Uterus (tissue), 4 donors: Measurements from ENCODE around the gene MMAB. TPM values are rescaled to one million over a fixed set of nuclear protein-coding genes. Genes with fewer than 3 reads are reported as not detected.

ENCODE experiments used
- DNase-seq, 2 donors: peaks; one replicate each; pipeline ENCODE4 v3.0.0-alpha.2; 2019 to 2020
- H3K27ac ChIP-seq, 2 donors: fragments of 200-600 bp; sonication (generic); 1 replicate in 1 of 2; 2 replicates in 1 of 2; pipeline ENCODE4 v1.5.1; 2016 to 2018
- H3K27me3 ChIP-seq, 2 donors: fragments of 200-600 bp; sonication (generic); one replicate each; pipeline ENCODE4 v1.5.1; 2018 to 2019; ENCODE audit warnings: control low read depth in 1 of 2
- H3K36me3 ChIP-seq, 2 donors: fragments of 200-600 bp; sonication (generic); one replicate each; pipeline ENCODE4 v1.5.1; 2019; ENCODE audit warnings: control low read depth in 1 of 2
- H3K4me1 ChIP-seq, 2 donors: fragments of 200-600 bp; sonication (generic); one replicate each; pipeline ENCODE4 v1.5.1; 2018 to 2019; ENCODE audit warnings: control low read depth in 1 of 2
- H3K4me3 ChIP-seq, 2 donors: fragments of 200-600 bp; sonication (generic); 1 replicate in 1 of 2; 2 replicates in 1 of 2; pipeline ENCODE4 v1.5.1; 2018 to 2019; ENCODE audit warnings: mild to moderate bottlenecking in 1 of 2
- H3K9me3 ChIP-seq, 2 donors: fragments of 200-600 bp; sonication (generic); one replicate each; pipeline ENCODE4 v1.5.1; 2019; ENCODE audit warnings: control low read depth in 1 of 2
- POLR2A ChIP-seq, 2 donors: fragments of 450-650 bp; IDR thresholded peaks; one replicate each; pipeline ENCODE4 v1.6.1; 2016; ENCODE audit warnings: antibody characterized with exemption in 2 of 2, mild to moderate bottlenecking in 1 of 2, moderate library complexity in 1 of 2
- intact Hi-C: fragments of 100-400 bp; cut with DNase I; formaldehyde crosslinking; loops from one replicate; pipeline ENCODE4 v1.15.1; 2023; ENCODE audit warnings: low total_unique reads
- total RNA-seq, 4 donors: library from RNA; depleted of rRNA in 3 of 4; stranded (reverse); fragments of >200 nt in 3 of 4; gene quantifications; one replicate each; pipeline versions ENCODE4 v1.1.0 to v1.2.4, GENCODE V29; 2014 to 2023
- TF ChIP-seq, protein P1 (sequence below), 4 experiments: fragments of 200-600 bp in 2 of 4; fragments of 450-650 bp in 2 of 4; sonication (generic) in 2 of 4; IDR thresholded peaks; one replicate each; pipeline ENCODE4 v1.5.1; 2016 to 2019; ENCODE audit warnings: antibody characterized with exemption in 4 of 4, mild to moderate bottlenecking in 2 of 4, moderate library complexity in 1 of 4
- donor health status: DM: yes; HTN: yes; CAD: no.

The MMAB gene
- total RNA-seq, 4 donors from 2014 or later, result 15.0 to 234 (median 21.5) TPM

DNA sequence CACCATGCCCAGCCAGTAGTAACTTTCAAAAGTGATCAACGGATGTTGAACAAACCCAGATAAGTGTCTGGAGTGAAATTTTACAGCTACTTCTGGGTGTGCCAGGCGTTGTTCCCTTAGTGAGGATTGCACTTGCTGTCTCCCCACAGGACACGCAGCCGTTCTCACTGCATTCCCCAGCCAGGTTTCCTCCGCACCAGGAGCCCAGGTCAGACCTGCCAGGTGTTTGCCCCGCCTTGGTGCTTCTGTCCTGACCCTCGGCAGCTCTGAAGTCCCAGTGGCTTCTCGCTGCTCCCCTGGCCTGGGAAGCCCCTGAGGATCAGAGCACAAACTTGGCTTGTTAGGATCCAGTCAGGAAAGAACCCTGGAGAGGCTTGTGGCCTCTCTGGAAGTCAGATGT, 36.2 kb downstream of the MMAB start:
- TF ChIP-seq POLR2A (IDR thresholded peaks at IDR 0.05), result no peak
- TF ChIP-seq, protein P1, sequence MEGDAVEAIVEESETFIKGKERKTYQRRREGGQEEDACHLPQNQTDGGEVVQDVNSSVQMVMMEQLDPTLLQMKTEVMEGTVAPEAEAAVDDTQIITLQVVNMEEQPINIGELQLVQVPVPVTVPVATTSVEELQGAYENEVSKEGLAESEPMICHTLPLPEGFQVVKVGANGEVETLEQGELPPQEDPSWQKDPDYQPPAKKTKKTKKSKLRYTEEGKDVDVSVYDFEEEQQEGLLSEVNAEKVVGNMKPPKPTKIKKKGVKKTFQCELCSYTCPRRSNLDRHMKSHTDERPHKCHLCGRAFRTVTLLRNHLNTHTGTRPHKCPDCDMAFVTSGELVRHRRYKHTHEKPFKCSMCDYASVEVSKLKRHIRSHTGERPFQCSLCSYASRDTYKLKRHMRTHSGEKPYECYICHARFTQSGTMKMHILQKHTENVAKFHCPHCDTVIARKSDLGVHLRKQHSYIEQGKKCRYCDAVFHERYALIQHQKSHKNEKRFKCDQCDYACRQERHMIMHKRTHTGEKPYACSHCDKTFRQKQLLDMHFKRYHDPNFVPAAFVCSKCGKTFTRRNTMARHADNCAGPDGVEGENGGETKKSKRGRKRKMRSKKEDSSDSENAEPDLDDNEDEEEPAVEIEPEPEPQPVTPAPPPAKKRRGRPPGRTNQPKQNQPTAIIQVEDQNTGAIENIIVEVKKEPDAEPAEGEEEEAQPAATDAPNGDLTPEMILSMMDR (IDR thresholded peaks at IDR 0.05), result no peak

DNA sequence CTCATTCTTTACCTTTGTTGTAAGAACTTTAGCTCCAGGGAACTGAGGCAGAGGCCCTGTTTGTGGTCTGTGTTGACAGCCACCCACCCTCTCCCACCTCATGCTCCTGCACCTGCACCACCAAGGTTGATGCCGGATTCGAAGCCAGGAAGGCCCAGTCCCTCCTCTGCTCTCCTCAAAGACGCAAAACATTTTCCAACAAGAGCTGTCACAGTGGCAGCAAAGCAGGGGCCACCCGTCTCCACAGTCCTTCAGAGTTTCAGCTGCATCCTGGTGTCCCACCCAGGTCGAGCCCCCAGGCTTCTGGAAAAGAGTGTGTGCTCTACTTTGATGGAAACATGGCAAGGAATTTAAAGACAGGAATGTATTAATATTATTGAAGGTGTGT, 37.4 kb downstream of the MMAB start:
- Histone ChIP-seq H3K4me3 (no peak overlapping the region), H3K27me3 (no peaks in the 10 kb centered on the region), H3K36me3 (no peaks in the 10 kb centered on the region), H3K9me3 (no peaks in the 10 kb centered on the region), H3K4me1 (no peaks in the 10 kb centered on the region), H3K27ac (no peak overlapping the region)
- DNase-seq, result no peak
- TF ChIP-seq POLR2A (IDR thresholded peaks at IDR 0.05), result no peak
- TF ChIP-seq, protein P1 (IDR thresholded peaks at IDR 0.05), result no peak
- intact Hi-C loops, result no loop called here

More for the DNA sequence above, 36.2 kb downstream of the MMAB start:
- no peak for DNase-seq
- no peak overlapping the region for H3K27ac ChIP-seq
- H3K36me3 ChIP-seq, result no peaks in the 10 kb centered on the region
- H3K4me1 ChIP-seq, result no peaks in the 10 kb centered on the region
- no peaks in the 10 kb centered on the region for H3K27me3 ChIP-seq
- H3K4me3 ChIP-seq, result no peak overlapping the region
- intact Hi-C loops, result no loop called here
- H3K9me3 ChIP-seq, result no peaks in the 10 kb centered on the region

DNA sequence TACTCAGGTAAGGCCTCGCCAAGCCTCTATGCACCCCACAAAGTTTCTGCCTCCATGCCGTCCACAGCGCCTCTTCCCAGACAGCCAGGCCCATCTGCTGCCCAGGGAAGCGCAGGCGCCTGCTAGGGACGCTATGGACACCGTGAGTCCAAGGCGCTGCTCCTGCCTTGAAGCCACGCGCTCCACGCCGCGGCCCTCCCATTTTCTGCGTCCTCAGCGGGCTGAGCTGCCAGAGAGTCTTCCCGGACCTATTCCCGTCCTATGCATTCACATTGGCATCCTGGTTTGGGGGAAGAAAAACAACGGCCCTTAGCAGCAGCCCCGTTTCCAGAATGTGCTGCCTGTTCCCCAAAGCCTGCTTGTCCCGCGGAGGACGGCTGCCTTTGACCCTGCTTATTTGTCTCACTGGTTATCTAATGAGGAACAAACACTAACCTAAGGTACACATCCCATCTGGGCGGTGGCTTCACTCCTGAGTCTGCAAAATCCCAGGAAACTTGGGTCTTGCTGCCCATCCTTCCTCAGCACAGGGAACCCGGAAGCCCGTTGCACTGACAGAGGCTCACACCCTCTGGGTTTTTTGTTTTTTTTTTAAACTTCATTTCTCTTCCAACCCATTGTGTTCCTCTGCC, 38.0 kb downstream of the MMAB start:
- Histone ChIP-seq H3K36me3 (no peaks in the 10 kb centered on the region), H3K27me3 (no peaks in the 10 kb centered on the region), H3K9me3 (no peaks in the 10 kb centered on the region), H3K27ac (no peak overlapping the region), H3K4me1 (no peaks in the 10 kb centered on the region), H3K4me3 (no peak overlapping the region)
- no peak for DNase-seq
- intact Hi-C loops, result no loop called here
- no peak for TF ChIP-seq POLR2A (IDR thresholded peaks at IDR 0.05)
- TF ChIP-seq, protein P1 (IDR thresholded peaks at IDR 0.05), result no peak

DNA sequence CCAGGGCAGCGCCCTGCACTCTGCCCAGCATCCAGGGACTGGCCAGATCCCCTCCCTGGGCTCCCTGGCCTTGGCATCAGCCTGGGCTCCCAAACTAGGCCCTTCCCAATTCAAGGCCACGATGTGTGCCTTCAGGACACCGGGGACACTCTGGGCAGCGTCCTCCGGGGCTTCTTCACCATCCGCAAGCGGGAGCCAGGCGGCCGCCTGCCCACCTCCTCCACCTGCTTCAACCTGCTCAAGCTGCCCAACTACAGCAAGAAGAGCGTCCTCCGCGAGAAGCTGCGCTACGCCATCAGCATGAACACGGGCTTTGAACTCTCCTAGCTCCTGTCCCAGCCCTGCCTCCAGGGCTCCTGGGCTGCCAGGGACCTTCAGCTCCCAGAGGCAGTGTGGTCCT, 38.8 kb downstream of the MMAB start:
- Histone ChIP-seq H3K27me3 (no peaks in the 10 kb centered on the region), H3K9me3 (no peaks in the 10 kb centered on the region), H3K4me1 (no peaks in the 10 kb centered on the region), H3K36me3 (no peaks in the 10 kb centered on the region), H3K27ac (no peak overlapping the region), H3K4me3 (no peak overlapping the region)
- intact Hi-C loops, result no loop called here
- DNase-seq, result no peak
- TF ChIP-seq POLR2A (IDR thresholded peaks at IDR 0.05), result no peak
- TF ChIP-seq, protein P1 (IDR thresholded peaks at IDR 0.05), result no peak

DNA sequence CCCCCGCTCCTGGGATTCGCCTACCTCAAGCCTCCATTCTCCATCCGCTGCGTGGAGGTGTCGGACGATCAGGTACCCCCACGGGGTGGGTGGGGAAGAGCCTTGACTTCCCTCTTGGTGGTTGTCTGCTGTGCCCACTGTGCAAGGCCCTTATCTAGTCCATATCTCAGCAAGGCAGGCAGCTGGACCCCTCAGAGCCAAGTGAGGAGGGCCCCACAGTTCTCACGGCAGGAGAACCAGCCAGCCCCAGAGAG, 39.9 kb downstream of the MMAB start:
- no peaks in the 10 kb centered on the region for H3K4me1 ChIP-seq
- no peak overlapping the region for H3K4me3 ChIP-seq
- no peak for DNase-seq
- no peaks in the 10 kb centered on the region for H3K9me3 ChIP-seq
- H3K27me3 ChIP-seq, result no peaks in the 10 kb centered on the region
- H3K36me3 ChIP-seq, result no peaks in the 10 kb centered on the region
- intact Hi-C loops, result no loop called here
- TF ChIP-seq POLR2A (IDR thresholded peaks at IDR 0.05), result no peak
- TF ChIP-seq, protein P1 (IDR thresholded peaks at IDR 0.05), result no peak
- H3K27ac ChIP-seq, result no peak overlapping the region
